T follicular helper cell (primary cell): Measurements from ENCODE around the gene PRDX6.
"Not testable (repeated sequence)": the region's sequence is repeated elsewhere in the genome, so short reads cannot be mapped to it uniquely, and the experiment has no call there.

ENCODE experiments used
- DNase-seq: peaks from one replicate; pipeline ENCODE4 v3.0.0-alpha.2; 2020; ENCODE audit warnings: low read depth

PRDX6 gene

DNA sequence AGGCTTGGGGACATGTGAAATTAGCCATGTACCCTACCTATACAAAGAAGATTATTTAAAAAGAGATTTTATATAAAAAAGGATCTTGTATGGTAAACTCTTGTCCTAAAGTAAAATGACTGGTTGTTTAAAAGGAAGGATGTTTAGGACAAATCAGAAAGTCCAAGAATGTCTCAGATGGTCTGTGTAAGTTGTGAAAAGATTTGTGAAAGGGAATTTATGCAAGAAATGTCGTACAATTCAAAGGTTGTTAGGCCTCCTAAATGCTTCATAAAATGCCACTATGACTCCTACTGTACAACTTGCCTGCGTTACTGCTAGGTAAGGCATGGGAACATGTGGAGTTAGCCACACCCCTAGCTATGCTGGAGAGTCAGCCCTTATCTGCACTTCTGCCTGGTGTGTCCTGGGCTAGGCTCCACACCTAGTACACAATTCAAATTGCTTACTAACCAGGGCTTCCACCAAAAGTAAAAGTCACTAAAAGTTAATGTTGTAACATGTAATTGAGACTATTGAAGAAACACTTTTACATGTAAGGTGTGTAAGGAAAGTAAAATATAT, 19.7 kb downstream of the PRDX6 start:
- DNase-seq: no peak

GRCh38 chr1:173499729-173500128, 22.6 kb downstream of the PRDX6 start:
- DNase-seq: no peak

GRCh38 chr1:173502104-173502503, 25.0 kb downstream of the PRDX6 start:
- DNase-seq: no peak

- no peak for DNase-seq
These were observed 26.3 kb downstream of the PRDX6 start for GRCh38 chr1:173503391-173503790.

GRCh38 chr1:173504268-173504667, 27.1 kb downstream of the PRDX6 start:
- no peak for DNase-seq

DNA sequence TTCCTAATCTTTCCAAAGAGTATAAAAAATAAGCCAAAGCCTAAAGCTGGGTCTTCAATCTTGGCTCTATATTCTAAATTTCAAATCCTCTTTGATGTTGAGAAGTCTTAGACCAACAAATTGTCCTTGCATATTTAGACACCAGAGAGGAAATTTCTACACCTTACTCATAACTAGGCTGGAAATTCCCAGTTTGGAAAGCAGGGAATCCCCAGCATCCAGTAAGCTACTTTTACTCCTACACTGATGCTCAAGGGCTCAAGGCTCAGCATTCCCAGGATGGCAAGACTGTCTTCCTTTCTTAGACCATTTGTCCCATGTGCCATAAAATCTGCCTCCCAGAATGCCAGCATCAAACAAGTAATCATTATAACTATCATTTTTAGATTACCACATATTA, 28.3 kb downstream of the PRDX6 start:
- DNase-seq: no peak

DNA sequence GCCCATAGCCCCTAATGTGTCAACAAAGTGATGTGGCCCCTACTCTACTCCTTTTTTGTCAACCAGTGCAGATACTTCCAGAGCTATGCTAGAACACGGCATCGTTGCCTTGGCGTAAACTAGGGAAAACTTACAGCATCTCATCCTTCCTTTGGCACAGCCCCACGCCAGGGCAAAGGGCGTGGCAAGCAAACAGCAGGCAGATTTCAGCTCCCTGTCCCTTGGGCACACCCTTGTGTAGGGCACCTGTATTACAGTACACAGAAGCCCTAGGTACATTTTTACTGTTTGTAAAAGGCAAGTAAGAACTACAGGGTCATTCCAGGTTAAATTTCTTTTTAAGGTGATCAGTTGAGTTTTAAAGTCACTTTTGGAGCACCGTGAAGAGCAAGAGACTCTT, 29.3 kb downstream of the PRDX6 start:
- no peak for DNase-seq

DNA sequence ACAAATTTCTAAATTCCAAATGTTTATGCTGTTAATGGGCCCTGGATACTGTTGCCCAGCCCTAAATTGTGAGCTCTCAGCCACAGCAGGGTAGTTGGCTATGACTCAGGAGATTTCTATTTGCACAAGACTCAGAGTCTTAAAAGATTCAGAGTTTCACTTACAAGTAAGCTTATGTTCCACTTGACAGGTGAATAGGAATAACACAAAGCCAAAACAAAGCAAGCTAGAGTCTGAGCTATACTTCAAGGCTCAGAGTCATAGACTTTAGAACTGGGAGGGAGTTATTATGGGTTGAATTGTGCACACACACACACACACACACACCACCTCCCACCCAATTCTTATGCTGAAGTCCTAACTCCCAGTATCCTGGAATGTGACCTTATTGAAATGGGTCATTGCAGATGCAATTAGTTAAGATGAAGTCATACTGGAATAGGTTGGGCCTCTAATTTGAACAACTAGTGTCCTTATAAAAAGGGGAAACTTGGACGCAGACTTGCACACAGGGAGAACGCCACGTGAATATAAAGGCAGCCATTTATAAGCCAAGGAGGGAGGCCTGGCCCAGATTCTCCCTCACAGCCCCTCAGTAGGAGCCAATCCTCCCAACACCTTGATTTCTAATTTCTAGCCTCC, 30.2 kb downstream of the PRDX6 start:
- DNase-seq: no peak

DNA sequence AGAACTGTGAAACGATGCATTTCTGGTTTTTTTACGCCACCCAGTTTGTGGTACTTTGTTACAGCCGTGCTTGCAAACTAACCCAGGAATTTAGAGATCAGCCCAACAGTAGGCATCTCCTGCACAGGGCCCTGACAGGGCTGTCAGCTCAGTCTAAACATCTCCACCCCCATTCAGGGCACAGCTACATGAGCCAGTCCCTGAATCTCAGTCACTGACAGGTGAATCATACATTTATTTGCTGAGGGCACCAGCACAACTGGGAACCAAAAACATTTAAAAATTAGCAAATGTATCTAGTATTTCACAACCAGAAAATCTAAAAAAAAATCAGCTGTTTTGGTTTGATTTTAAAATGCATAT, 30.7 kb downstream of the PRDX6 start:
- DNase-seq: no peak

- DNase-seq: no peak
These were observed 31.4 kb downstream of the PRDX6 start for GRCh38 chr1:173508541-173508940.

DNA sequence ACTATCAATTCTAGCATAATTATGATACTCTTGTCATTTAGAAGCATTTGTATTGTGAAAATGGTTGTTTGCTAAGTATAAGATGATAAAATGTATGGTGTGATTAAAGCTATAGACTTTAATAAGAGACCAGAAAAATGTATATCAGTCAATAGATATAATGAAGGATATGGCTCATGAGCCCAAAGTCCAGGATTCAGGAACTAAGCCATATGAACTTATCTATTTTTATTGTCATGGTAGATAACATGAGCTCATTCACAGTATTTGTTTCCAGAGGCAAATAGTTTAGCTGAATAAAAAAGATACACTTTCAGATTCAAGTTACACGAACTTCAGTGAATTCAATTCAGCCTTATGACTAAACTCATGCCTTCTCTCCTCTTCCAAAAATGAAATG, 32.7 kb downstream of the PRDX6 start:
- DNase-seq: no peak

GRCh38 chr1:173514503-173514902, 37.4 kb downstream of the PRDX6 start:
- DNase-seq: not testable (repeated sequence)

DNA sequence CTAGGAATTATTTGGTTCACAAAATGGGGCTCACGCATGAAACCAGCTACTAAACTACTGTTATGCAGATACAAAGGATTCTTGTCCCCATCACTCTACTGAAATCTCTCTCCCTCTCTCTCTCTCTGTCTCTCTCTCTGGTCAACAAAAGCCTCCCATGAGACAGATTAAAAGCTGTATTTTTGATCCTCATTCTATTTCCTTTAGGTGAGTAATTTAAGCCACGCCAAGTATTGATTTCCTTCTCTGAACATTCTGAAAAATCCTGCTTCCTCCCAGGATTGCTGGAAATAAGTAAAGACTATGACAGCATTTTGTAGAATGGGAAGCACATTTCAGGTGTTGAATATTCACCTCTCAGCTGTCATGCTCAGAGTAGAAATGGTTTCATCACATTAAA, 43.7 kb downstream of the PRDX6 start:
- no peak for DNase-seq

DNA sequence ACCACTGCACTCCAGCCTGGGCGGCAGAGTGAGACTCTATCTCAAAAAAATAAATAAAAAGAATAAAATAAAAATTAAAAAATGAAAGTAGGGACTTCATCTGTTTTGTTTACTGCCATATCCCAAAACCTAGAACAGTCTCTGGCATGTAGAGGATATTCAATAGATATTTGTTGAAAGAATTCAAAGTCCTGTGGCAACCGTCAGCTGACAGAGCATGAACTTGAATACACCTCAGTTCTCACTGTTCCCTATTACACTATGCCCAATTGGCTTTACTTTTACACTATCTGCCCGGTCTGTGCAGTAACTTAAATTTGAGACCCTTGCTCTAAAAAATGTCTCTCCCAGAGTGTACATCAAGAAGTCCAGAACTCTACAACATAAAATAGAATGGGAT, 46.2 kb downstream of the PRDX6 start:
- DNase-seq: no peak

DNA sequence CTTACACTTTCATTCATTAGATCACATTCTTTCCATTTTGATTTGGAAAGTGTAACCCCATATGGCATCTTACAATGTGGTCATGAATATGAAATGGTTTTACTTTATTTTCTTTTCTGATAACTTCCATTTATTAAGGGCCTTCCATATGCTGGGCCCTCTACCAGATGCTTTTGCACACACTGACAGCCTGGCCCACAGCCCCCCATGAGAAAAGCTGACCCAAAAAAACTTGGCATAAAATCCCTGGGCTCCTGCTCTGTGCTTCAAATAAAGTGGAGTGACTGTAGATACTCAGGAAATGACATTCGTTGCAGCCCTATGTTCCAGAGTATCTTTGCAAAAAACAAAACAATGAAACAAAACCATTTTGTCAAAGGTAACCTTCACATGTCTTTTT, 48.8 kb downstream of the PRDX6 start:
- no peak for DNase-seq

- DNase-seq: no peak
These were observed 50.2 kb downstream of the PRDX6 start for GRCh38 chr1:173527151-173527826.

DNA sequence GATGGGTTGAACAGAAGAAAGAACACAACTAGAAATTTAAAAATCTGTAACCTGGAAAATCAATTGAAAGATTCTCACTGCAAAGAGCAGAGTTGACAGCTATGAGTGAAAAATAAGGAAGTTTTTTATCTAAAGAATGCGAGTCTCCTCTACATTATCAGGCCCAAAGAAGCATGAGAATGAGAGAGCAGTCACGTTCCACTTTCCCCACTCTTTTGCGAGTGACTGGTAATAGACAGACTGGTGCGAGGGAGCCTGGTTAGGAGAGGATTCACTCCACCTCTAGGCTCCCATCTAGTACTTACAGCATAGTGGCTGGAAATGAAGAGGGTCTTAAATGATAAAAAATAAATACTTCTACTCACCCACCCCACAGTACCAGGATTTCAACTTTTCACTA, 52.0 kb downstream of the PRDX6 start:
- no peak for DNase-seq

GRCh38 chr1:173530795-173531693, 53.9 kb downstream of the PRDX6 start:
- DNase-seq: no peak

DNA sequence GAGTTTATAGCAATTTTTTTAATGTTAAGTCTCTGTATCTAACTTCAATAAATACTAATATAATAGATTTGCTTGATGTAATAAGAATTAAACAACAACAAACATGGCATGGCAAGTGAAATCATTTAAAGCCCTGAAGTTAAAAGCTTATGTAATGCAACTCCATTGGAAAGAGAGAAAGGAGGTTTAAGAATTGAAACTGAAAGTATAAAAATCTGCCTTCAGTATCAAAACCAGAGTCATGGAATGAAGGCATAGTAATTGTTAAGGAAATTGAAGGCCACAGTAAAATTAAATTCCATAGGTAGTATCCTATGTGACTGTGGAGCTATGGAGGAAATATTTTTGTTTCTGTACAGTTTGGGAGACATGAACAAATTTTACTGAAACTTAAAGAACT, 55.1 kb downstream of the PRDX6 start:
- DNase-seq: no peak

DNA sequence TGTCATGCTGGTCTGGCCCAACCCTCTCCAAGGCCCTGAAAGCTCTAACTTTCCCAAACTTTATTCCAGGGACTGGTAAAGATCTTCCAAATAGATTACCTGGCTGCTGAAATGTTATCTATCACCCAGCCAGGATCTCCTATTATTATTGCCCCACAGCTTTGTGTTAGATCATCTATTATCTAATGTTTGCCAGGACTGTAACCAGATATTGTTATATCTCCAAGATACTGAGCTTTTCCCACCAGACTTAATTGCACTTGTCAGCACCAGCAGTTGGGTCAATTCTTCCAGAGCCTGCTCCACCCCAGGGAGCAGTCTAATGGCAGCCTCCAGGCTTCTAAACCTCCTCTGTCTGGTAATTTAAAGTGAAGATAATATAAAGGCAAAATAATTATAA, 59.1 kb downstream of the PRDX6 start:
- no peak for DNase-seq
